ENCODE data around the gene ECSIT.

- TF ChIP-seq CTCF (optimal IDR thresholded peaks at IDR 0.05 in 1 of 3, IDR thresholded peaks at IDR 0.05 in 1 of 3, conservative IDR thresholded peaks at IDR 0.05 in 1 of 3; ENCODE audit: extremely low read depth in 1 of 3, insufficient read depth in 2 of 3, low read length in 3 of 3): no peak
- no peak for TF ChIP-seq EZH2 (IDR thresholded peaks at IDR 0.05; ENCODE audit: low read length)
Measured at GRCh38 chr19:11507370-11508078, 21.4 kb downstream of the ECSIT start.

All from keratinocyte (primary cell).